ENCODE measurements around the gene WNT8B.

GRCh38 chr10:100479037-100479436 is 16.2 kb downstream of the WNT8B start:
- TF ChIP-seq POLR2AphosphoS5 (IDR thresholded peaks at IDR 0.05) (no peak), CTCF (IDR thresholded peaks at IDR 0.05) (no peak)
